Upper lobe of left lung (tissue), 4 donors: ENCODE measurements around the gene NPSR1.

Experiments used
- CTCF ChIP-seq, 6 experiments: fragments of 450-650 bp in 4 of 6; fragments of 200-600 bp in 2 of 6; sonication (generic) in 2 of 6; IDR thresholded peaks; one replicate each; pipeline ENCODE4 v1.5.1; 2016 to 2019; ENCODE audit warnings: antibody characterized with exemption in 6 of 6
- POLR2A ChIP-seq, 4 donors: fragments of 450-650 bp; IDR thresholded peaks; one replicate each; pipeline ENCODE4 v1.5.1; 2016 to 2017; ENCODE audit warnings: antibody characterized with exemption in 4 of 4, mild to moderate bottlenecking in 2 of 4

- TF ChIP-seq POLR2A (IDR thresholded peaks at IDR 0.05) (no peak), CTCF (IDR thresholded peaks at IDR 0.05) (no peak)
Observed at GRCh38 chr7:34664755-34665154, 6.7 kb downstream of the NPSR1 start.
